OCI-LY3 (cell line): ENCODE data around the gene PIP5K1B.

Experiments
- EZH2phosphoT487 ChIP-seq: fragments of 200-600 bp; shearing (Covaris generic); IDR thresholded peaks from 2 replicates; pipeline ENCODE4 v1.6.1; 2018; ENCODE audit warnings: antibody characterized with exemption, mixed run types, low read depth
- TF ChIP-seq, protein P1 (sequence below): fragments of 200-600, 300-600 bp; sonication (generic); IDR thresholded peaks from 2 replicates; pipeline ENCODE4 v1.5.1; 2014; ENCODE audit warnings: antibody characterized with exemption, low read length, low read depth

GRCh38 chr9:68927165-68927564 lies 222.1 kb downstream of the PIP5K1B start:
- TF ChIP-seq, protein P1, sequence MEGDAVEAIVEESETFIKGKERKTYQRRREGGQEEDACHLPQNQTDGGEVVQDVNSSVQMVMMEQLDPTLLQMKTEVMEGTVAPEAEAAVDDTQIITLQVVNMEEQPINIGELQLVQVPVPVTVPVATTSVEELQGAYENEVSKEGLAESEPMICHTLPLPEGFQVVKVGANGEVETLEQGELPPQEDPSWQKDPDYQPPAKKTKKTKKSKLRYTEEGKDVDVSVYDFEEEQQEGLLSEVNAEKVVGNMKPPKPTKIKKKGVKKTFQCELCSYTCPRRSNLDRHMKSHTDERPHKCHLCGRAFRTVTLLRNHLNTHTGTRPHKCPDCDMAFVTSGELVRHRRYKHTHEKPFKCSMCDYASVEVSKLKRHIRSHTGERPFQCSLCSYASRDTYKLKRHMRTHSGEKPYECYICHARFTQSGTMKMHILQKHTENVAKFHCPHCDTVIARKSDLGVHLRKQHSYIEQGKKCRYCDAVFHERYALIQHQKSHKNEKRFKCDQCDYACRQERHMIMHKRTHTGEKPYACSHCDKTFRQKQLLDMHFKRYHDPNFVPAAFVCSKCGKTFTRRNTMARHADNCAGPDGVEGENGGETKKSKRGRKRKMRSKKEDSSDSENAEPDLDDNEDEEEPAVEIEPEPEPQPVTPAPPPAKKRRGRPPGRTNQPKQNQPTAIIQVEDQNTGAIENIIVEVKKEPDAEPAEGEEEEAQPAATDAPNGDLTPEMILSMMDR, result no peak
- TF ChIP-seq EZH2phosphoT487, result no peak
